Testis (tissue), 3 donors: ENCODE measurements around the gene LDLRAD4. TPM values are rescaled to one million over a fixed set of nuclear protein-coding genes. Genes with fewer than 3 reads are reported as not detected.

Source experiments
- DNase-seq: peaks from one replicate; pipeline ENCODE4 v3.0.0-alpha.2; 2019
- H3K27ac ChIP-seq, 2 donors: fragments of 200-600 bp; sonication (generic); one replicate each; pipeline ENCODE4 v1.5.1; 2019
- H3K27me3 ChIP-seq: fragments of 200-600 bp; sonication (generic); one replicate; pipeline ENCODE4 v1.5.1; 2019
- H3K36me3 ChIP-seq: fragments of 200-600 bp; sonication (generic); one replicate; pipeline ENCODE4 v1.5.1; 2017; ENCODE audit warnings: low read depth; ENCODE audit errors: missing control alignments
- H3K4me1 ChIP-seq: fragments of 200-600 bp; sonication (generic); one replicate; pipeline ENCODE4 v1.5.1; 2019
- H3K4me3 ChIP-seq, 2 donors: fragments of 200-600 bp; sonication (generic); one replicate each; pipeline ENCODE4 v1.5.1; 2017 to 2019
- H3K9me3 ChIP-seq: fragments of 200-600 bp; sonication (generic); one replicate; pipeline ENCODE4 v1.5.1; 2017
- POLR2A ChIP-seq: fragments of 450-650 bp; IDR thresholded peaks from one replicate; pipeline ENCODE4 v1.6.1; 2017; ENCODE audit warnings: antibody characterized with exemption, mild to moderate bottlenecking, moderate library complexity
- WGBS, 2 donors: methylation state at CpG; one replicate each; pipeline ENCODE4 v1.1.5; 2018; 5-methylcytosine and 5-hydroxymethylcytosine counted together
- intact Hi-C: fragments of 100-400 bp; cut with DNase I; formaldehyde crosslinking; loops from one replicate; pipeline ENCODE4 v1.15.1; 2023; ENCODE audit warnings: low total_unique reads
- polyA plus RNA-seq: library from polyadenylated mRNA; stranded (reverse); fragments of 350-450 nt; fragmentation: Illumina TruSeq; extraction: RNeasy Lipid Tissue Mini Kit (QIAGEN cat#74804); gene quantifications from one replicate; pipeline ENCODE4 v1.2.3, GENCODE V29; 2014; ENCODE audit warnings: low read depth, low replicate concordance; ENCODE audit not compliant: insufficient read depth
- total RNA-seq, 2 donors: library from RNA; depleted of rRNA; stranded (reverse); fragments of >200 nt; gene quantifications; one replicate each; pipeline ENCODE4 v1.2.3, GENCODE V29; 2016
- TF ChIP-seq, protein P1 (sequence below), 3 experiments: fragments of 450-650 bp in 2 of 3; fragments of 200-600 bp in 1 of 3; sonication (generic) in 1 of 3; IDR thresholded peaks; one replicate each; pipeline ENCODE4 v1.5.1; 2016 to 2019; ENCODE audit warnings: antibody characterized with exemption in 3 of 3, mild to moderate bottlenecking in 2 of 3, moderate library complexity in 1 of 3

The LDLRAD4 gene
- total and polyA plus RNA-seq, 3 donors from 2014 or later: 22.0 to 42.2 (median 25.9) TPM

DNA sequence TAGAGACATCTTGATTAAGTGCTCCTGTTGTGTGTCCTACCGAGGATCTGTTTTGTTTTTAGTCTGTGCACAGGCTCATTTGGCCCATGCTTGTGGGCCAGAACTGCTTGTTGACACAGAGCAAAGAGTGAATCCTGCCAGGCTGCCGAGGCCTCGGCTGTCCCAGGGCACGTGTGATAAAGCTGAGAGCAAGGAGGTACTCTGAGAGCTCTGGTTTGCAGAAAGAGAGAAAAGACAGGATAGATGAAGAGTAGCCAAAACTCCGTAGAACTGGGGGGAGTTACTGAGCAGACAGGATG, 332.7 kb downstream of the LDLRAD4 start:
- Histone ChIP-seq H3K27ac (peak overlapping the region in 1 of 2 donors; percentile 57), H3K4me1 (peaks cover 9% of the 10 kb centered on the region), H3K36me3 (no peaks in the 10 kb centered on the region), H3K27me3 (no peaks in the 10 kb centered on the region), H3K9me3 (no peaks in the 10 kb centered on the region), H3K4me3 (no peak overlapping the region)
- TF ChIP-seq POLR2A: no peak
- TF ChIP-seq, protein P1, sequence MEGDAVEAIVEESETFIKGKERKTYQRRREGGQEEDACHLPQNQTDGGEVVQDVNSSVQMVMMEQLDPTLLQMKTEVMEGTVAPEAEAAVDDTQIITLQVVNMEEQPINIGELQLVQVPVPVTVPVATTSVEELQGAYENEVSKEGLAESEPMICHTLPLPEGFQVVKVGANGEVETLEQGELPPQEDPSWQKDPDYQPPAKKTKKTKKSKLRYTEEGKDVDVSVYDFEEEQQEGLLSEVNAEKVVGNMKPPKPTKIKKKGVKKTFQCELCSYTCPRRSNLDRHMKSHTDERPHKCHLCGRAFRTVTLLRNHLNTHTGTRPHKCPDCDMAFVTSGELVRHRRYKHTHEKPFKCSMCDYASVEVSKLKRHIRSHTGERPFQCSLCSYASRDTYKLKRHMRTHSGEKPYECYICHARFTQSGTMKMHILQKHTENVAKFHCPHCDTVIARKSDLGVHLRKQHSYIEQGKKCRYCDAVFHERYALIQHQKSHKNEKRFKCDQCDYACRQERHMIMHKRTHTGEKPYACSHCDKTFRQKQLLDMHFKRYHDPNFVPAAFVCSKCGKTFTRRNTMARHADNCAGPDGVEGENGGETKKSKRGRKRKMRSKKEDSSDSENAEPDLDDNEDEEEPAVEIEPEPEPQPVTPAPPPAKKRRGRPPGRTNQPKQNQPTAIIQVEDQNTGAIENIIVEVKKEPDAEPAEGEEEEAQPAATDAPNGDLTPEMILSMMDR (IDR thresholded peaks at IDR 0.05): no peak
- DNase-seq: peak; percentile 40
- intact Hi-C loops: no loop called here
- 43 to 54% methylated on average over 5 of the region's 5 CpGs for WGBS, 2 donors

GRCh38 chr18:13551841-13552733, 333.5 kb downstream of the LDLRAD4 start:
- H3K27me3 ChIP-seq: no peaks in the 10 kb centered on the region
- peak overlapping the region; percentile 20 to 48 for H3K27ac ChIP-seq
- intact Hi-C loops: no loop called here
- no peaks in the 10 kb centered on the region for H3K36me3 ChIP-seq
- no peak for TF ChIP-seq POLR2A
- TF ChIP-seq, protein P1 (IDR thresholded peaks at IDR 0.05): no peak
- H3K4me3 ChIP-seq: no peak overlapping the region
- no peaks in the 10 kb centered on the region for H3K9me3 ChIP-seq
- peaks cover 9% of the 10 kb centered on the region for H3K4me1 ChIP-seq
- no peak for DNase-seq
- WGBS, 2 donors: 73 to 76% methylated on average over 10 to 13 of the region's 13 CpGs

DNA sequence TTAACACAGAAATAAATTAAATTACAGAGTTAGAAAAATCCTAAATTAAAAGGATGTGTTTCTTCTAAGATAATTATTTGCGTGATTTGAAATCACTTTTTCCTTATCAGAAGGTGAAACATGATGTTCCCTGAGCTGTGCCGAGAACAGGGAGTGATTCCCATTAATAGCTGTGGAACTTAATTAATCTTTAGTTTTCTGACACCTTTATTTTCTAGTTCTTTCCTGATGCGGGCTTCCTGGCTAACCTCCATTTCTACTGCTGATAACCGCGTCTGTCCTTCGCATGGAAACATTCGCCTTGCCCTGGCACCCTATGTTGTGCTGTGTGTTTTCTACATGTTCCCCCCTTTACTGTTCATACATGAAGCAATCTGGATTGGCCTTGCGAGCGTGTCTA, 334.9 kb downstream of the LDLRAD4 start:
- Histone ChIP-seq H3K27me3 (no peaks in the 10 kb centered on the region), H3K4me3 (no peak overlapping the region), H3K9me3 (no peaks in the 10 kb centered on the region), H3K27ac (peak overlapping the region; percentile 20 to 48), H3K36me3 (no peaks in the 10 kb centered on the region), H3K4me1 (peaks cover 9% of the 10 kb centered on the region)
- peak; percentile 51 for DNase-seq
- intact Hi-C loops: no loop called here
- no peak for TF ChIP-seq POLR2A
- TF ChIP-seq, protein P1 (IDR thresholded peaks at IDR 0.05): no peak
- 46 to 62% methylated on average over 9 of the region's 9 CpGs for WGBS, 2 donors

DNA sequence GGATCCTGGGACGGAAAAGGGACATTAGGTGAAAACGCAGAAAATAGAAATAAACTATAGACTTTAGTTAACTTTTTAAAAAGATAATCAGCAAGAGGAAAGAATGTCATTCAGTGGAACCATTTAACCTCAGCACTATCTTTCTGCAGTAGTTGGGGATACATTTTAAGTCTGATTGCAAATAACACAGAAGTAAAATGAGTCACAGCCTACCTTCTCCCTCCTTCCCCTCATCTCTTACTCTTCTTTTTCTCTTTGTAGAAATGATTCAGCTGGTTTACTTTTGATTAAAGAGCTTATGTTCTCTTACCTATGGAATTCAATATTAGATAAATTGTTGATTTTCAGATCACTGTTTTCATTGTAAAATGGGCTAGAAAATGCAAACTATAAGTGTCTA, 336.6 kb downstream of the LDLRAD4 start:
- intact Hi-C loops: no loop called here
- H3K27me3 ChIP-seq: no peaks in the 10 kb centered on the region
- no peak overlapping the region for H3K27ac ChIP-seq
- H3K9me3 ChIP-seq: no peaks in the 10 kb centered on the region
- WGBS, 2 donors: 86 to 96% methylated on average over 2 of the region's 2 CpGs
- no peak for DNase-seq
- TF ChIP-seq, protein P1 (IDR thresholded peaks at IDR 0.05): no peak
- TF ChIP-seq POLR2A: no peak
- peaks cover 9% of the 10 kb centered on the region for H3K4me1 ChIP-seq
- no peaks in the 10 kb centered on the region for H3K36me3 ChIP-seq
- H3K4me3 ChIP-seq: no peak overlapping the region

DNA sequence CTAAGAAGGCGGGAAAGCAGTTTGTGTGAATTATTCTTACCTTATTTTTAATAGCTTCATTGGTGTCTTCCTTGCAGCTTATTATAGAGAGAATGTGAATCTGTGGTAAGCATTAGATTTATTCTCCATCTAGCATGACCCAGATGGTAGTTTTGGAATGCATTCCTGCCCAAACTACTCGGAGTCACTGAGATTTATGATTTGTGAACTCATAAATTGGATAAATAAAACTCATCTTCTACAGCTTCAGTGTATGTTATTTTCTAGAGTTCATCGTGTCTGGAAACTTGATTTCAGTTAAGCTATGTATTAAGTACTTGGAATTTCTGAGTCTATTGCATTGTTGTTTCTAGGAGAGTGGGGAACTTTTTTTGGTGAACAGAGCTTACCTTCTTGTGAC, 337.3 kb downstream of the LDLRAD4 start:
- WGBS, 2 donors: 65 to 81% methylated on average over 3 of the region's 3 CpGs
- TF ChIP-seq POLR2A: no peak
- TF ChIP-seq, protein P1 (IDR thresholded peaks at IDR 0.05): no peak
- H3K4me3 ChIP-seq: no peak overlapping the region
- intact Hi-C loops: no loop called here
- no peaks in the 10 kb centered on the region for H3K36me3 ChIP-seq
- H3K4me1 ChIP-seq: peaks cover 9% of the 10 kb centered on the region
- no peaks in the 10 kb centered on the region for H3K9me3 ChIP-seq
- no peak overlapping the region for H3K27ac ChIP-seq
- no peak for DNase-seq
- no peaks in the 10 kb centered on the region for H3K27me3 ChIP-seq
